GM18507 (cell line): ENCODE measurements around the gene DDIT4.
"Not testable (repeated sequence)": the region's sequence is repeated elsewhere in the genome, so short reads cannot be mapped to it uniquely, and the experiment has no call there.

Experiments
- DNase-seq: peaks from one replicate; pipeline ENCODE4 v3.0.0; 2011; ENCODE audit warnings: low read depth; ENCODE audit not compliant: insufficient read length; ENCODE audit errors: extremely low spot score
- FAIRE-seq: peaks from 2 replicates; lab custom pipeline; 2011; peaks lifted over from hg19 to GRCh38; lab: Jason Lieb, UNC

Gene DDIT4

DNA sequence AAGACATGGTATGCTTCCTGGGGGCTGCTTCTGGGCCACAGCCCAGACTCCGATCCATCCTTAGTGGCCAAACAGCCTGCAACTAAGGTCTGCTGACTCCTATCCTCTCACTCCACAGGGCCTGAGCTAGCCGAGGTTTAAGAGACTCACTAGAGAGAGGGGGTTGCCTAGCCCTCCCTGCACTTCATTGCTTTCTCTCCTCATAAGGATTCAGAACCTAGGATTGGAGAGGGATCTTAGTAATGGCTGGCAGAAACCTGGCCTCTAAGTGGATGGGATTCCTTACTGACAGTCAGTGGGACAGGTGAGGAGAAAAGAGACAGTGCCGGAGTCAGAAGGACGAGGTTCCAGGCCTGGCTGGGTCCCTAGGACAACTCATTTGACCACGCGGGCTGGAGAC is 8.2 kb upstream of the DDIT4 start:
- DNase-seq: no peak
- FAIRE-seq: no peak

DNA sequence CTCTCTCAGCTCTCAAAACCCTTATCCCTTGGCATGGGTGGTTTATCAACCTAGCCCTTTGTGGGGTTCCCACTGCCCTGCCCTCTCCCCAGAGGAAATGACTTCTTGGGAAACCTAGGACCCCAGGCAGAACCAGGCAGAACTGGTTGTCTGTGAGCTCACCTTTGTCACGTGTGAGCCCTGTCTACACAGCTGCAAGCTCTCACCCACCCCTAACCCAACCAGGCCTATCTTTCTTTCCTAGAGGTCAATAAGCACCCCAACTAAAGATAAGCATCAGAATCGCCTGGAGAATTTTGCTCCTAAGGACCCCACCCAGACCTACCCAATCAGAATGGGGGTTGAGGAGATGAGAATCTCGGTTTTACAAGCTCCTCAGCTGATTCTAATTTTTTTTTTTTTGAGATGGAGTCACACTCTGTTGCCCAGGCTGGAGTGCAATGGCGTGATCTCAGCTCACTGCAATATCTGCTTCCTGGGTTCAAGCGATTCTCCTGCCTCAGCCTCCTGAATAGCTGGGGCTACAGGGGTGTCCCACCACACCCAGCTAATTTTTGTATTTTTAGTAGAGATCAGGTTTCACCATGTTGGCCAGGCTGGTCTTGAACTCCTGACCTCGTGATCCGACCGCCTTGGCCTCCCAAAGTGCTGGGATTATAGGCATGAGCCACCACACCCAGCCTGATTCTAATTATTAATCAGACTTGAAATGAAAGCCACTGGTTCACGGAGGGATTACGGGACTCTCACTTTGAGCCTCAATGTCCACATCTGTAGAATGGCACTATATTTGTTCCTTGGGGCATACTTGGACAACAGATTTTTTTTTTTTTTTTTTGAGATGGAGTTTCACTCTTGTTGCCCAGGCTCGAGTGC is 7.5 kb upstream of the DDIT4 start:
- FAIRE-seq (no peak), DNase-seq (no peak)

DNA sequence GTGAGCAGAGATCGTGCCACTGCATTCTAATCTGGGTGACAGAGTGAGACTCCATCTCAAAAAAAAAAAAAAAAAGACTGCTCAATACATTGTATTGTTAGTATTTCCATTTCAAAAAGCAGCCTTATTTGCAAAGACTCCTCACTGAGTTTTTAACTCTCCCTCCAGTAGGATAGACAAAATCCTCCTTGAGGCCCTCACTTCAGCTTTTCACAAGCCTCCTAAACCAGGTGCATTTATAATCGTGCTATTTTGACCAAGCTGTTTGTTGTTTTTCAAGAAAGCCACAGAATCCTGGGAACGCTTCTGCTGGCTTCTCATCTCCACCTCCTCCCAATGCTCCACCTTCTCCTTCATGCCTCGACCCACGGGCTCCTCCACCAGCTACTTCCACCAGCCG is 6.3 kb upstream of the DDIT4 start:
- no peak for DNase-seq
- no peak for FAIRE-seq

DNA sequence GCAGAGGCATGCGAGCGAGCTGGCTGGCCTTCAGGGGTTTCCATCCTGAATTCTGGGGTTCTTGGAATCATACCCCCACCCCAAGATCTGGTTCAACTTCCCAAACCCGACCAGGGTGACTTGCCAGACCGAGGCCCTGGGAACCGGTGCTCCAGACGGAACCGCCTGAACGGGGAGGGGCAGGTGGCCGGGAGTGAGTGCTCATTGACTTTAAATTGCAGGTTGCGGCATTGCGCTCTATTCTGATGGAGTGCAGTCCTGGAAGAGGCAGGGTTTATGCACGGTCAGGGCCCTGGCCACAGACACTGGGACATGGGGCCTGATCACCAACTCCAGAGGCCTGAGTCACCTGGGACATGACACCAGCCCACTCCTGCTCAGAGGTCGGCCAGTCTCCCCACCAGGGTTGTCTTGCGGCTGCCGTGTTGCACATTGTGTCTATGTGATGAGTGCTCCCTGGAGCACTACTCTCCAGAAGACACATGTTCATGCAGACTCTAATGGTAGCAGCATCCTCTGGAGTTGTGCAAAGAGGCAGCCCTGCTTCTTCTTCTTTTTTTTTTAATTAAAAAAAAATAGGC is 5.8 kb upstream of the DDIT4 start:
- FAIRE-seq (no peak), DNase-seq (no peak)

DNA sequence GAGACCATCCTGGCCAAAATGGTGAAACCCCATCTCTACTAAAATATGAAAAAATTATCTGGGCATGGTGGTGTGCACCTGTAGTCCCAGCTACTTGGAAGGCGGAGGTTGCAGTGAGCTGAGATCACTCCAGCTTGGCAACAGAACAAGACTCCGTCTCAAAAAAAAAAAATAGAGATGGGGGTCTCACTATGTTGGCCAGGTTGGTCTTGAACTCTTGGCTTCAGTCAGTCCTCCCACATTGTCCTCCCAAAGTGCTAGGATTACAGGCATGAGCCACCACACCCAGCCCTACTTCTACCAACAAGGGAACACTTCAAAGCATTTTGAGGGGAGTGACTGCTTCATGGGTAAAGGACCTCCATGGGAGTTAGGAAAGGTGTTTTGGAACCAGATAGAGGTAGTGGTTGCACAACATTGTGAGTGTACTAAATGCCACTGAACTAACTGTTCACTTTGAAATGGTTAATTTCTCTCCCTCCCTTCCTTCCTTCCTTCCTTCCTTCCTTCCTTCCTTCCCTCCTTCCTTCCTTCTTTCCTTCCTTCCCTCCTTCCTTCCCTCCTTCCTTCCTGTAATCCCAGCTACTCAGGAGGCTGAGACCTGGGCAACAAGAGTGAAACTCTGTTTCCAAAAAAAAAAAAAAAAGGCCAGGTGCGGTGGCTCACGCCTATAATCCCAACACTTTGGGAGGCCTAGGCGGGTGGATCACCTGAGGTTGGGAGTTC is 5.1 kb upstream of the DDIT4 start:
- DNase-seq, FAIRE-seq: not testable (repeated sequence)

DNA sequence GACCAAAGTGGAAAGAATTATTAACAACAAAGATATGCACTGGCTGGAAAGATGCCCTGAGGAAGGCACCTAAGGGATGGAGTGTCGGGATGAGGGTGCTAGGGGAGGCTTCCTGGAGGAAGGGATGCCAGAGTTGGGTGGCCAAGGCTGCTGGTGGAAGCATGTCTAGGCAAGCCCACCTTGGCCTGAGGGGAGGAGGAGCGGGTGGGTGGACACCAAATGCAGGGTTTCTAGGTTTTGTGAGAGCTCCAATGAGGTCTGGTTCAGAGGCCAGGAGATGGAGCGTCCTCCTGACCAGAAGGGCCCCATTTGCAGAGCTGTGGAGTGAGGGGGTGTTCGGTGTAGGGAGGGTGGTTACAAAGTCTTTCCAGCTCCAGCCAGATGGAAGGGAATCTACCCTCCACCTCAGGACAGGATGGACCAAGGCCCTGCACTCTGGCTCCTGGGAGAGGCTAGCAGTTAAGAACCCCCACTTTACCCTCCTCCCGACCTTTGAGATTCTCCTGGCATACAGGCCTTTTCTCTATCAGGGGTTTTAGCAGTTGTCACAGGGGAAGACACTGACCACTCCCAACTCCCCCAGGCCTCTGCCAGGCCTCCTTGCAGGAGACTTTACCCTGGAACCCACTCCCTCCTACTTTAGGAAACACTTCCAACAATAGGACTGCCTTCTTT is 3.0 kb upstream of the DDIT4 start:
- DNase-seq (no peak), FAIRE-seq (no peak)

DNA sequence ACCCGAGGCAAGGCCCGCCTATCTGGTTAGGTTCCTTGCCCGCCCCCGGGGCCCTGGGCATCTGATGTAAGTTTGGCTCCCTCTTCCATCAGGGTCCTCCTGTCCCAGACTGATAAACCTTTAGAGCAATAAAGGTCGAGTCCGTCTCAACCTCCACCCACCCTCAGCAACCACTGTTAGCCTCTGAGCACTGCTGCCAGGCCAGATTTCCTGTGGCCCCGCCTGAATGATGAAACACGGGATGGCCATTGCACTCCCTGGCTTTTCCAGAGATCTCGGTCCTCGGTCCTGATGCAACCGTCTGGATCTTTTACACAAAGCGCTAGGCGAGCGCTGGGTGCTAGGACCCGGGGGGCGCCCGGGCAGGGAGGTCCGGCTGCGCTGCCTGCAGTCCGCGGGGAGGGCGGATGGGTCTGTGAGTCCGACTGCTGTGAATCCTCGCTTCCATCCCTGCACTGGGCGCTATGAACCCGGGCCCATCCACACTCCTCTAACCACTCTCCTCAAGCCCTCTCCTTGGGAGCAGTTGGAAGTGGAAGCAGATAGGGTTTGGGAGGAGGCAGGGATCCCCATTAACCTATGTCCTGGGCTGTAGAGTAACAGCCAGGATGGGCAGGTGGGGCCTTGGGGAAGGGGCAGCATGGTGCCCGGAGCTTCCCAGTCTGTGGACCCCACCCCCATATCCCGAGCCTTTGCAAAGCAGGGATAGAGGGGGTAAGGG is 875 bp upstream of the DDIT4 start:
- no peak for DNase-seq

DNA sequence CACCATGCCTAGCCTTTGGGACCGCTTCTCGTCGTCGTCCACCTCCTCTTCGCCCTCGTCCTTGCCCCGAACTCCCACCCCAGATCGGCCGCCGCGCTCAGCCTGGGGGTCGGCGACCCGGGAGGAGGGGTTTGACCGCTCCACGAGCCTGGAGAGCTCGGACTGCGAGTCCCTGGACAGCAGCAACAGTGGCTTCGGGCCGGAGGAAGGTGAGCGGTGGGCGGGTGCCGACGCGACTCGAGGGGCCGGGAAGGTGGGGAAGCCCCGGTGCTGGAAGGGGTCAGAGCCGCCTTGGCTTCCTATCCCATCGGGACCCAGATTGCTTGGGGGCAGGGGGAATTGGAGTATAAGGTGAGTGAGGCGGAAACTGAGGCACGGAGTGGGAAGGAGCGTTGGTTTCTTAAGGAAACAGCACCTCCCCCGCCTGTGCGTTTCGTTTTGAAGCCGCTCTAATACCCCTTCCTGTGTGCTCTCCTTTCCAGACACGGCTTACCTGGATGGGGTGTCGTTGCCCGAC is 547 bp downstream of the DDIT4 start:
- peak; percentile 21 for FAIRE-seq
- no peak for DNase-seq

More for the DNA sequence above, 875 bp upstream of the DDIT4 start:
- peak; percentile 44 for FAIRE-seq

DNA sequence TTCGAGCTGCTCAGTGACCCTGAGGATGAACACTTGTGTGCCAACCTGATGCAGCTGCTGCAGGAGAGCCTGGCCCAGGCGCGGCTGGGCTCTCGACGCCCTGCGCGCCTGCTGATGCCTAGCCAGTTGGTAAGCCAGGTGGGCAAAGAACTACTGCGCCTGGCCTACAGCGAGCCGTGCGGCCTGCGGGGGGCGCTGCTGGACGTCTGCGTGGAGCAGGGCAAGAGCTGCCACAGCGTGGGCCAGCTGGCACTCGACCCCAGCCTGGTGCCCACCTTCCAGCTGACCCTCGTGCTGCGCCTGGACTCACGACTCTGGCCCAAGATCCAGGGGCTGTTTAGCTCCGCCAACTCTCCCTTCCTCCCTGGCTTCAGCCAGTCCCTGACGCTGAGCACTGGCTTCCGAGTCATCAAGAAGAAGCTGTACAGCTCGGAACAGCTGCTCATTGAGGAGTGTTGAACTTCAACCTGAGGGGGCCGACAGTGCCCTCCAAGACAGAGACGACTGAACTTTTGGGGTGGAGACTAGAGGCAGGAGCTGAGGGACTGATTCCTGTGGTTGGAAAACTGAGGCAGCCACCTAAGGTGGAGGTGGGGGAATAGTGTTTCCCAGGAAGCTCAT is 1.1 kb downstream of the DDIT4 start:
- FAIRE-seq: no peak
- DNase-seq: no peak

DNA sequence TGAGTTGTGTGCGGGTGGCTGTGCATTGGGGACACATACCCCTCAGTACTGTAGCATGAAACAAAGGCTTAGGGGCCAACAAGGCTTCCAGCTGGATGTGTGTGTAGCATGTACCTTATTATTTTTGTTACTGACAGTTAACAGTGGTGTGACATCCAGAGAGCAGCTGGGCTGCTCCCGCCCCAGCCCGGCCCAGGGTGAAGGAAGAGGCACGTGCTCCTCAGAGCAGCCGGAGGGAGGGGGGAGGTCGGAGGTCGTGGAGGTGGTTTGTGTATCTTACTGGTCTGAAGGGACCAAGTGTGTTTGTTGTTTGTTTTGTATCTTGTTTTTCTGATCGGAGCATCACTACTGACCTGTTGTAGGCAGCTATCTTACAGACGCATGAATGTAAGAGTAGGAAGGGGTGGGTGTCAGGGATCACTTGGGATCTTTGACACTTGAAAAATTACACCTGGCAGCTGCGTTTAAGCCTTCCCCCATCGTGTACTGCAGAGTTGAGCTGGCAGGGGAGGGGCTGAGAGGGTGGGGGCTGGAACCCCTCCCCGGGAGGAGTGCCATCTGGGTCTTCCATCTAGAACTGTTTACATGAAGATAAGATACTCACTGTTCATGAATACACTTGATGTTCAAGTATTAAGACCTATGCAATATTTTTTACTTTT is 1.8 kb downstream of the DDIT4 start:
- DNase-seq (no peak), FAIRE-seq (no peak)

DNA sequence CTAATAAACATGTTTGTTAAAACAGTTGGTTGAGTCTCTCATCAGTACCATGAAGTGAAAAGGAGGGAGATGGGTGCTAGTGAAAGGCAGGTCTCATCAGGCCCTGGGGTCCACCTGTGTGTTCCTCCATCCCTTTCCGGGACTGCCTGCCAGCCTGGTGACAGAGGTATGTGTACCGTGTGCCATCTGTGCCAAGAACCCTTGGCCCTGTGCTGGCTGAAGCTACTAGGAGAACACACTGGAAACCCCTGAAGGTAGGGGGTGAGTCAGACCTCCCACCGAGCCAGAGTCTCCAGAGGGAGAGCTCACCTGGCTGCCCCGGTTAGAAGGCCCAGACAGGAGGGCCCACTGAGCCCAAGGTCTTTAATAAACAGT is 2.3 kb downstream of the DDIT4 start:
- DNase-seq: no peak
- FAIRE-seq: no peak

DNA sequence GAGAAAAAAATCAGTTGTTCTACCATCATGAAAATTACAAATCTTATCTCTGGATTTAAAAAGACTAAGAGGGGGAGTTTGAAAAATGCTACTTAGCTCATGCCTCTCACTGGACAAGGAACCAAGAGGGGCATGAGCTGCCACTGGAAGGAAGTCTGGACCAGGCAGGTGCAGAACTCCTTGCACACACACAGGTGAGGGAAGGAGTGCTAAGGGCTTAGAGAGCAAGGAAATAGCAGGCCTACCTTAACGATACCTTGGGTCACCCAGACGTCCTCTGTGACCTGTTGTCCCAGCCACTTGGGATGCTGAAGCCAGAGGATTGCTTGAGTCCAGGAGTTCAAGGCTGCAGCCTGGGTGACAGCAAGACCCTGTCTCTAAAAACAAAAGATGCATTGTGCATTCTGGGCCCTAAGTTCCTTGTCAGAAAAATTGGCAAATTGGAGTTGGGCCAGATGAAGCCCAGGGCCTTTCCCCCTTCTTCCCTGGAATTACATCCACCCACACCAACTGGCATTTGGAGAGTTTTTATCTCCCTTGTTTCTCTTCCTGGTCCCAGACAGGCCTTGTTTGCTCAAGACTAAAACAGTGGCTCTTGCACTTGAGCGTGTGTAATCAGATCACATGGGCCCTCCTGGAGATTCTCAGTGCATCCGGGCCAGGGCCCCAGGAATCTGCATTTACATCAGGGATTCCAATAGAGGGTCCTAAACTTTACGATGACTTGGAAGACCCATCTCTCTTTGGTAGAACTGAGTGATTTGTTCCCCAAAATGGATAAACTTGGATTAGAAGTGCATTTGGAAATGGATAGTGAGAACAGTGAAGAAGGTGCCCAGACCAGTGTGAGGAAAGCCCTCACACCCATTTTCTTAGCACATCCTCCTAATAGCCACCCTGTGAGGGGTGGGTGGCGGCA is 3.0 kb downstream of the DDIT4 start:
- FAIRE-seq (no peak), DNase-seq (no peak)

DNA sequence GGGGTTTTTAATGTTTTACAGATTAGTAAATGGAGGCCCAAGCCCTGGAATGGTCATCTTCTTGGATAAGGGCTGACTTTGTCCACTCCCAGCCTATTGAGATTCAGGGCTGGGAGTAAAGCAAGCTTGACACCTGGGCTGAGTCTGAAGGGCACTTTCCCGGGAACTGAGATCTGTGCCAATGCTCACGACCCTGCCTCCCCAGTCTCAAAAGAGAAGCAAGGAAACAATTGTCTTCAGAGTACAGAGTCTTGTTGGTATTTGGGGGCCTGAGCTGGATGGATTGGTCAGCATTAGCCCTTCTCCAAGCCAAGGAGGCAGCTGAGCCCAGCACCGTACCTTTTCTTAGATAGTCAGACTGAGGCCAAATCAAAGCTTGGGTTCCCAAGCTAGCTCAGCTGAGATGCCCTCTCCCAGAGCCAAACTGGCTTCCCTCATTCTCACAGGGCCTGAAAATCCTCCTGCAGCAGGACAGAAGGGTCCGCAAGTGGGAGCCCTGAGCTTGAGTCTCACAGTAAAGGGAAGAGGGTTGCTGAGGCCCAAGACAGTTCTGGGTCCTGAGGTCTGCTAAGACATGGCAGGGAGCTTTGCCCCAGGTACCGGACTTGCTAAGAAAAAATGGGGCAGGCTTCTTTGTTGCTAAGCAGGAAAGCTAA is 3.7 kb downstream of the DDIT4 start:
- DNase-seq: no peak
- no peak for FAIRE-seq

DNA sequence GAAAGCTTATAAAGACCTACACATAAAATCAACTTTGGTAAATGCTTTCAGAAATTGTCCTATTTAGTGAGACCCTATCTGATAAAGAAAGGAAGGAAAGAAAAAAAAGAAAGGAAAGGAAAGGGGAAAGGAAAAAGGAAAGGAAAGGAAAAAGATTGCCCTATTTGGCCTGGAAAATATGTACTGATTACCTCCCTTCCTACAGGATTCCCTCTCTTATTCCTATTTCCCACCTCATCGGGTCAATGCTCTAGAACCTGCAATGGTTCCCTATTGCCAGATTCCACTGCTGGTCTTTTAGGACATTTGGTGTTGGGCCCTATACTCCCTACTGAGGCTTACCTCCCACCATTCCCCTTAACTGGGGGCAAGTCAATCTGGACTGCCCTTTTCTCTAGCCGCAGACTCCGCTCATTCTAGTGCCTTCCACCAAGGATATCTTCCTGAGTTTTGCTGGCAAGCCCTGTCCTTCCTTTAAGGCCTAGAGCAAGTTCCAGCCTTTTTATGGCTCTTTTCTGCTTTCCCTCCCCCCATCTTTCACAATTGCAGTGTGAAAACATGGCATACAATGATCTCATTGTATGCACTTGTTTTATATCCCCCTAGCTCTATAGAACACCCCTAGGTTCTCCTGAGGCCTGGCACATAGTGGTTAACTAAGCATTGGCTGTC is 4.4 kb downstream of the DDIT4 start:
- DNase-seq: no peak
- no peak for FAIRE-seq

DNA sequence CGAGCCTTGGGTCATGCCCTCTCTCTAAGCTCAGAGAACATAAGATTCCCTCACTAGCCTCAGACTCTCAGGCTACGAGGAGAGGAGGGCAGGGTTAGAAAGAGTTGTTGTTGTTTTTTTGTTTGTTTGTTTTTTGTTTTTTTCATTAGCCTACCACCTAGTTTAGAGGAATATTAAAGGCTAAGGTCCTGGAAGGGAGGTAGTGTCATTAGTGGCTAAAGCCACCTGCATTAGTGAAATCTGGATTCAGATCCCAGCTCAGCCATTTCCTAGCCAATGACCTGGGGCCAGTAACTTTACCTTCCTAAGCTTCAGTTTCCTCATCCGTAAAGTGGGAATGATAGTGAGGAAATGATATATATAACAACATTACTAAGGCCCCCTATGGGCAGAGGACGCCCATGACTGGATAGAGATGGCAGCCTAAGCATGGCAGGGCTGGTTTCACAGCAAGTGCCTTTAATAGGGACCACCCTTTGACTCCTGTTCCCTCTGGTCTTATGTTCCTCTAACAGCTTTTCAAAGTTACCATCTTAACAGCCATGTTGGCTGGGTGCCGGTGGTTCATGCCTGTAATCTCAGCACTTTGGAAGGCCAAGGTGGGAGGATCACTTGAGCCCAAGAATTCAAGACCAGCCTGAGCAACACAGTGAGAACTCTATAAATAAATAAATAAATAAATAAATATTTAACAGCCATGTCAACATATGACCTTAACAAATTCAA is 5.1 kb downstream of the DDIT4 start:
- FAIRE-seq: no peak
- DNase-seq: no peak

DNA sequence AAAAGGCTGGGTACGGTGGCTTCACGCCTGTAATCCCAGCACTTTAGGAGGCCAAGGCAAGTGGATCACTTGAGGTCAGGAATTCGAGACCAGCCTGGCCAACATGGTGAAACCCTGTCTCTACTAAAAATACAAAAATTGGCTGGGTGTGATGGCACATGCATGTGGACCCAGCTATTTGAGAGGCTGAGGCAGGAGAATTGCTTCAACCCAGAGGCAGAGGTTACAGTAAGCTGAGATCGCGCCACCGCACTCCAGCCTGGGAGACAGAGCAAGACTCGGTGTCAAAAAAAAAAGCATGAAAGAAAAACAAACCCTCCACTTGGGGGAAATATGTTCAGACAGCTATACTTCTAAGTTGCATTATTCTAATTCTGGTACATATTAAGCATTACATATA is 5.9 kb downstream of the DDIT4 start:
- DNase-seq, FAIRE-seq: not testable (repeated sequence)
